Measurements from ENCODE around the gene CNTN4.

The CNTN4 gene

GRCh38 chr3:2343031-2343682 is 244.5 kb downstream of the CNTN4 start:
- no peak overlapping the region for H3K4me3 ChIP-seq (replicated peaks in 1 of 2; ENCODE audit: low read depth in 2 of 2, low read length in 2 of 2)
- TF ChIP-seq, protein P1, sequence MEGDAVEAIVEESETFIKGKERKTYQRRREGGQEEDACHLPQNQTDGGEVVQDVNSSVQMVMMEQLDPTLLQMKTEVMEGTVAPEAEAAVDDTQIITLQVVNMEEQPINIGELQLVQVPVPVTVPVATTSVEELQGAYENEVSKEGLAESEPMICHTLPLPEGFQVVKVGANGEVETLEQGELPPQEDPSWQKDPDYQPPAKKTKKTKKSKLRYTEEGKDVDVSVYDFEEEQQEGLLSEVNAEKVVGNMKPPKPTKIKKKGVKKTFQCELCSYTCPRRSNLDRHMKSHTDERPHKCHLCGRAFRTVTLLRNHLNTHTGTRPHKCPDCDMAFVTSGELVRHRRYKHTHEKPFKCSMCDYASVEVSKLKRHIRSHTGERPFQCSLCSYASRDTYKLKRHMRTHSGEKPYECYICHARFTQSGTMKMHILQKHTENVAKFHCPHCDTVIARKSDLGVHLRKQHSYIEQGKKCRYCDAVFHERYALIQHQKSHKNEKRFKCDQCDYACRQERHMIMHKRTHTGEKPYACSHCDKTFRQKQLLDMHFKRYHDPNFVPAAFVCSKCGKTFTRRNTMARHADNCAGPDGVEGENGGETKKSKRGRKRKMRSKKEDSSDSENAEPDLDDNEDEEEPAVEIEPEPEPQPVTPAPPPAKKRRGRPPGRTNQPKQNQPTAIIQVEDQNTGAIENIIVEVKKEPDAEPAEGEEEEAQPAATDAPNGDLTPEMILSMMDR (IDR thresholded peaks at IDR 0.05; ENCODE audit: low read depth, low read length) = no peak
- DNase-seq (ENCODE audit: low read depth in 2 of 2) = no peak

DNA sequence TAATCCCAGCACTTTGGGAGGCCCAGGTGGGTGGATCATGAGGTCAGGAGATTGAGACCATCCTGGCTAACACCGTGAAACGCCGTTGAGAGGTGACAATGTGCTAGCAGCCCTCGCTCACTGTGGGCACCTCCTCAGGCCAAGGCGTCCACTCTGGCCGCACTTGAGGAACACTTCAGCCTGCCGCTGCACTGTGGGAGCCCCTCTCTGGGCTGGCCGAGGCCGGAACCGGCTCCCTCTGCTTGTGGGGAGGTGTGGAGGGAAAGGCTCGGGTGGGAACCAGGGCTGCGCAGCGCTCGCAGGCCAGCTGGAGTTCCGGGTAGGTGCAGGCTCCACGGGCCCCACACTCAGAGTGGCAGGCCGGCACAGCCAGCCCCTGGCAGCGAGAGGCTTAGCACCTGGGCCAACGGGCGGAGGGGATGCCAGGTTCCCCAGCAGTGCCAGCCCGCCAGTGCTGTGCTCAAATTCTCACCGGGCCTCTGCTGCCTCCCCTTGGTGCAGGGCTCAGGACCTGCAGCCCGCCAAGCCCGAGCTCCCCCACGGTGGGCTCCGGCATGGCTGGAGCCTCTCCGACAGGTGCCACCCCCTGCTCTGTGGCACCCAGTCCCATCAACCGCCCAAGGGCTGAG is 253.6 kb downstream of the CNTN4 start:
- no peak overlapping the region for H3K4me3 ChIP-seq (replicated peaks in 1 of 2; ENCODE audit: low read depth in 2 of 2, low read length in 2 of 2)
- TF ChIP-seq, protein P1 (IDR thresholded peaks at IDR 0.05; ENCODE audit: low read depth, low read length) = no peak
- no peak for DNase-seq (ENCODE audit: low read depth in 2 of 2)

GRCh38 chr3:2354702-2355101 is 256.0 kb downstream of the CNTN4 start:
- DNase-seq (ENCODE audit: low read depth in 2 of 2) = peak; percentile 2 to 50
- TF ChIP-seq, protein P1 (IDR thresholded peaks at IDR 0.05; ENCODE audit: low read depth, low read length) = no peak
- no peak overlapping the region for H3K4me3 ChIP-seq (replicated peaks in 1 of 2; ENCODE audit: low read depth in 2 of 2, low read length in 2 of 2)

- no peak overlapping the region for H3K4me3 ChIP-seq (replicated peaks in 1 of 2; ENCODE audit: low read depth in 2 of 2, low read length in 2 of 2)
- TF ChIP-seq, protein P1 (IDR thresholded peaks at IDR 0.05; ENCODE audit: low read depth, low read length) = no peak
- DNase-seq (ENCODE audit: low read depth in 2 of 2) = no peak
Observed at GRCh38 chr3:2356298-2356950, 257.8 kb downstream of the CNTN4 start.

GRCh38 chr3:2360815-2361214 is 262.1 kb downstream of the CNTN4 start:
- TF ChIP-seq, protein P1 (IDR thresholded peaks at IDR 0.05; ENCODE audit: low read depth, low read length) = no peak
- no peak overlapping the region for H3K4me3 ChIP-seq (replicated peaks in 1 of 2; ENCODE audit: low read depth in 2 of 2, low read length in 2 of 2)
- no peak for DNase-seq (ENCODE audit: low read depth in 2 of 2)

DNA sequence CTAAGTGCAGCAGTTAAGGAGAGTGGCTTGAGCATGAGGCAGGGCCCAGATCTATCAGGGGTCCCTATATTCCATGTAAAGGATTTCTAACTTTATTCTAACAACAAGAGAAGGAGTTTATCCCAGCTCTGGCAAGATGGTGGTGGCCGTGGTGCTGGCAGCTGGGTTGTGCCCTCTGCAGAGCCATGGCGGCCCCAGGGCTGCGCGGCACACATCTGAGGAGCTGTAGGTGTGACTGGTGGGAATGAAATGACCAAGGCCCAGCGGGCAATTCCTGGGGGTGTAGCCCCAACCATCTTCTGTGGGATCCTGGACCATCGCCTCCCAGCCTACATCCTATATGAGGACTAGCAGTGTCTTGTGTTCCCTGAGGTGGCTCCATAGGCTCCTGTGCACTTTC is 263.5 kb downstream of the CNTN4 start:
- TF ChIP-seq, protein P1 (IDR thresholded peaks at IDR 0.05; ENCODE audit: low read depth, low read length) = no peak
- DNase-seq (ENCODE audit: low read depth in 2 of 2) = no peak
- H3K4me3 ChIP-seq (replicated peaks in 1 of 2; ENCODE audit: low read depth in 2 of 2, low read length in 2 of 2) = no peak overlapping the region

All from cardiac fibroblast (primary cell).